ENCODE data around the gene SARDH. TPM values are rescaled to one million over a fixed set of nuclear protein-coding genes. Genes with fewer than 3 reads are reported as not detected.
"Not testable (repeated sequence)": the region's sequence is repeated elsewhere in the genome, so short reads cannot be mapped to it uniquely, and the experiment has no call there.

SARDH gene
- polyA plus RNA-seq, 1 donor: 4.5 TPM

GRCh38 chr9:133634081-133634691 is 104.0 kb downstream of the SARDH start:
- DNase-seq: peak; percentile 11 to 21
- no CpG with 5 or more reads among the region's 24 CpGs for WGBS (ENCODE audit: insufficient coverage, low lambda C conversion rate)
- Histone ChIP-seq H3K4me3 (ENCODE audit: low read length) (no peak overlapping the region), H3K27ac (ENCODE audit: low read length) (no peak overlapping the region), H3K9me3 (ENCODE audit: control insufficient read depth, low read depth, low read length) (no peaks in the 10 kb centered on the region), H3K4me1 (ENCODE audit: control insufficient read depth, insufficient read depth, low read length) (no peaks in the 10 kb centered on the region), H3K36me3 (ENCODE audit: control insufficient read depth, insufficient read depth, low read length) (no peaks in the 10 kb centered on the region), H3K27me3 (ENCODE audit: control insufficient read depth, insufficient read depth, low read length) (peaks cover 9% of the 10 kb centered on the region)

GRCh38 chr9:133633681-133634080 is 104.5 kb downstream of the SARDH start:
- Histone ChIP-seq H3K36me3 (ENCODE audit: control insufficient read depth, insufficient read depth, low read length) (no peaks in the 10 kb centered on the region), H3K27ac (ENCODE audit: low read length) (no peak overlapping the region), H3K27me3 (ENCODE audit: control insufficient read depth, insufficient read depth, low read length) (peaks cover 9% of the 10 kb centered on the region), H3K4me1 (ENCODE audit: control insufficient read depth, insufficient read depth, low read length) (no peaks in the 10 kb centered on the region), H3K4me3 (ENCODE audit: low read length) (no peak overlapping the region), H3K9me3 (ENCODE audit: control insufficient read depth, low read depth, low read length) (no peaks in the 10 kb centered on the region)
- no CpG with 5 or more reads among the region's 8 CpGs for WGBS (ENCODE audit: insufficient coverage, low lambda C conversion rate)
- no peak for DNase-seq

- WGBS (ENCODE audit: insufficient coverage, low lambda C conversion rate): 90% methylated on average over 2 of the region's 27 CpGs
- Histone ChIP-seq H3K9me3 (ENCODE audit: control insufficient read depth, low read depth, low read length) (no peaks in the 10 kb centered on the region), H3K27me3 (ENCODE audit: control insufficient read depth, insufficient read depth, low read length) (peaks cover 9% of the 10 kb centered on the region), H3K4me1 (ENCODE audit: control insufficient read depth, insufficient read depth, low read length) (no peaks in the 10 kb centered on the region), H3K4me3 (ENCODE audit: low read length) (no peak overlapping the region), H3K36me3 (ENCODE audit: control insufficient read depth, insufficient read depth, low read length) (no peaks in the 10 kb centered on the region), H3K27ac (ENCODE audit: low read length) (no peak overlapping the region)
- DNase-seq: no peak
These were observed 105.1 kb downstream of the SARDH start for GRCh38 chr9:133632806-133633680.

GRCh38 chr9:133631111-133631510 is 107.0 kb downstream of the SARDH start:
- Histone ChIP-seq H3K9me3 (ENCODE audit: control insufficient read depth, low read depth, low read length) (no peaks in the 10 kb centered on the region), H3K27ac (ENCODE audit: low read length) (no peak overlapping the region), H3K4me3 (ENCODE audit: low read length) (no peak overlapping the region), H3K36me3 (ENCODE audit: control insufficient read depth, insufficient read depth, low read length) (no peaks in the 10 kb centered on the region), H3K4me1 (ENCODE audit: control insufficient read depth, insufficient read depth, low read length) (no peaks in the 10 kb centered on the region), H3K27me3 (ENCODE audit: control insufficient read depth, insufficient read depth, low read length) (peaks cover 6% of the 10 kb centered on the region)
- DNase-seq: no peak
- no CpG with 5 or more reads among the region's 12 CpGs for WGBS (ENCODE audit: insufficient coverage, low lambda C conversion rate)

- Histone ChIP-seq H3K4me3 (ENCODE audit: low read length) (no peak overlapping the region), H3K36me3 (ENCODE audit: control insufficient read depth, insufficient read depth, low read length) (no peaks in the 10 kb centered on the region), H3K4me1 (ENCODE audit: control insufficient read depth, insufficient read depth, low read length) (no peaks in the 10 kb centered on the region), H3K27ac (ENCODE audit: low read length) (no peak overlapping the region), H3K27me3 (ENCODE audit: control insufficient read depth, insufficient read depth, low read length) (peaks cover 6% of the 10 kb centered on the region), H3K9me3 (ENCODE audit: control insufficient read depth, low read depth, low read length) (peaks cover 3% of the 10 kb centered on the region)
- no CpG with 5 or more reads among the region's 23 CpGs for WGBS (ENCODE audit: insufficient coverage, low lambda C conversion rate)
- no peak for DNase-seq
These were observed 108.7 kb downstream of the SARDH start for GRCh38 chr9:133629221-133630110.

GRCh38 chr9:133628766-133629165 is 109.4 kb downstream of the SARDH start:
- no peak for DNase-seq
- no peaks in the 10 kb centered on the region for H3K36me3 ChIP-seq (ENCODE audit: control insufficient read depth, insufficient read depth, low read length)

GRCh38 chr9:133627341-133627740 is 110.8 kb downstream of the SARDH start:
- Histone ChIP-seq H3K36me3 (ENCODE audit: control insufficient read depth, insufficient read depth, low read length) (no peaks in the 10 kb centered on the region), H3K4me3 (ENCODE audit: low read length) (no peak overlapping the region), H3K9me3 (ENCODE audit: control insufficient read depth, low read depth, low read length) (peaks cover 3% of the 10 kb centered on the region), H3K27me3 (ENCODE audit: control insufficient read depth, insufficient read depth, low read length) (peaks cover 5% of the 10 kb centered on the region), H3K27ac (ENCODE audit: low read length) (no peak overlapping the region), H3K4me1 (ENCODE audit: control insufficient read depth, insufficient read depth, low read length) (no peaks in the 10 kb centered on the region)
- no CpG with 5 or more reads among the region's 3 CpGs for WGBS (ENCODE audit: insufficient coverage, low lambda C conversion rate)
- DNase-seq: no peak

More at GRCh38 chr9:133628766-133629165, 109.4 kb downstream of the SARDH start:
- no peaks in the 10 kb centered on the region for H3K27me3 ChIP-seq (ENCODE audit: control insufficient read depth, insufficient read depth, low read length)
- no CpG with 5 or more reads among the region's 8 CpGs for WGBS (ENCODE audit: insufficient coverage, low lambda C conversion rate)
- no peaks in the 10 kb centered on the region for H3K4me1 ChIP-seq (ENCODE audit: control insufficient read depth, insufficient read depth, low read length)
- peaks cover 3% of the 10 kb centered on the region for H3K9me3 ChIP-seq (ENCODE audit: control insufficient read depth, low read depth, low read length)
- H3K27ac ChIP-seq (ENCODE audit: low read length): no peak overlapping the region
- H3K4me3 ChIP-seq (ENCODE audit: low read length): no peak overlapping the region

GRCh38 chr9:133626008-133626407 is 112.1 kb downstream of the SARDH start:
- not testable (repeated sequence) for H3K27me3 ChIP-seq (ENCODE audit: control insufficient read depth, insufficient read depth, low read length); H3K4me3 ChIP-seq (ENCODE audit: low read length); H3K27ac ChIP-seq (ENCODE audit: low read length); H3K4me1 ChIP-seq (ENCODE audit: control insufficient read depth, insufficient read depth, low read length); DNase-seq; H3K9me3 ChIP-seq (ENCODE audit: control insufficient read depth, low read depth, low read length); H3K36me3 ChIP-seq (ENCODE audit: control insufficient read depth, insufficient read depth, low read length)

- Histone ChIP-seq H3K4me1 (ENCODE audit: control insufficient read depth, insufficient read depth, low read length) (no peaks in the 10 kb centered on the region), H3K4me3 (ENCODE audit: low read length) (no peak overlapping the region), H3K9me3 (ENCODE audit: control insufficient read depth, low read depth, low read length) (peaks cover 3% of the 10 kb centered on the region), H3K36me3 (ENCODE audit: control insufficient read depth, insufficient read depth, low read length) (no peaks in the 10 kb centered on the region), H3K27ac (ENCODE audit: low read length) (no peak overlapping the region), H3K27me3 (ENCODE audit: control insufficient read depth, insufficient read depth, low read length) (peaks cover 13% of the 10 kb centered on the region)
- 80% methylated on average over 1 of the region's 5 CpGs for WGBS (ENCODE audit: insufficient coverage, low lambda C conversion rate)
- DNase-seq: no peak
These were observed 115.6 kb downstream of the SARDH start for GRCh38 chr9:133622555-133622954.

- Histone ChIP-seq H3K36me3 (ENCODE audit: control insufficient read depth, insufficient read depth, low read length) (no peaks in the 10 kb centered on the region), H3K27me3 (ENCODE audit: control insufficient read depth, insufficient read depth, low read length) (peaks cover 17% of the 10 kb centered on the region), H3K27ac (ENCODE audit: low read length) (no peak overlapping the region), H3K4me3 (ENCODE audit: low read length) (no peak overlapping the region), H3K9me3 (ENCODE audit: control insufficient read depth, low read depth, low read length) (peaks cover 3% of the 10 kb centered on the region), H3K4me1 (ENCODE audit: control insufficient read depth, insufficient read depth, low read length) (no peaks in the 10 kb centered on the region)
- DNase-seq: no peak
- WGBS (ENCODE audit: insufficient coverage, low lambda C conversion rate): no CpG with 5 or more reads among the region's 11 CpGs
These were observed 116.4 kb downstream of the SARDH start for GRCh38 chr9:133621725-133622267.
